Neural crest cell (in vitro differentiated cells): ENCODE data around the gene MXD1. TPM values are rescaled to one million over a fixed set of nuclear protein-coding genes. Genes with fewer than 3 reads are reported as not detected.

Source experiments
- DNase-seq: peaks from one replicate; pipeline ENCODE4 v3.0.0; 2021; ENCODE audit warnings: low read depth, mixed read lengths, low spot score
- H3K27ac Mint-ChIP-seq: one replicate; pipeline ENCODE4 v1.8.0; 2021; ENCODE audit warnings: mild to moderate bottlenecking, mixed read lengths; ENCODE audit not compliant: unreplicated experiment
- H3K27me3 Mint-ChIP-seq: 2 replicates; pipeline ENCODE4 v1.8.0; 2021; ENCODE audit warnings: low read depth, mild to moderate bottlenecking, mixed read lengths
- H3K36me3 Mint-ChIP-seq: 2 replicates; pipeline ENCODE4 v1.8.0; 2021; ENCODE audit warnings: low read depth, mild to moderate bottlenecking, mixed read lengths
- H3K4me1 Mint-ChIP-seq: 2 replicates; pipeline ENCODE4 v1.8.0; 2021; ENCODE audit warnings: mixed read lengths
- H3K4me3 Mint-ChIP-seq: one replicate; pipeline ENCODE4 v1.8.0; 2021; ENCODE audit warnings: mild to moderate bottlenecking, mixed read lengths
- H3K9me3 Mint-ChIP-seq: 2 replicates; pipeline ENCODE4 v1.8.0; 2021; ENCODE audit warnings: mixed read lengths
- CTCF ChIP-seq: fragments of 200-600 bp; sonication (generic); conservative IDR thresholded peaks from 2 replicates; pipeline ENCODE4 v1.5.0; 2021; ENCODE audit warnings: antibody characterized with exemption, mild to moderate bottlenecking
- total RNA-seq: library from RNA; stranded (reverse); gene quantifications from 2 replicates; pipeline ENCODE4 v1.2.1, GENCODE V29; 2021

The MXD1 gene
- total RNA-seq, 1 donor from 2014 or later: 4.9 TPM

- no peaks in the 10 kb centered on the region for H3K9me3 Mint-ChIP-seq
- H3K36me3 Mint-ChIP-seq: no peaks in the 10 kb centered on the region
- peaks cover 4% of the 10 kb centered on the region for H3K27me3 Mint-ChIP-seq
- H3K4me1 Mint-ChIP-seq: peaks cover 16% of the 10 kb centered on the region
- peak; percentile 99 for DNase-seq
- peak overlapping the region; percentile 96 for H3K4me3 Mint-ChIP-seq
- peak; percentile 29 for TF ChIP-seq CTCF
- H3K27ac Mint-ChIP-seq: peak overlapping the region; percentile 98
These were observed 552 bp upstream of the MXD1 start for GRCh38 chr2:69914164-69914949.

GRCh38 chr2:69916106-69916505 lies 1.2 kb downstream of the MXD1 start:
- Mint-ChIP-seq H3K4me1 (peaks cover 16% of the 10 kb centered on the region), H3K4me3 (peak overlapping the region; percentile 79), H3K27me3 (peaks cover 4% of the 10 kb centered on the region), H3K9me3 (no peaks in the 10 kb centered on the region), H3K36me3 (no peaks in the 10 kb centered on the region), H3K27ac (no peak overlapping the region)
- no peak for DNase-seq
- TF ChIP-seq CTCF: no peak

GRCh38 chr2:69917852-69918251 lies 2.9 kb downstream of the MXD1 start:
- Mint-ChIP-seq H3K27ac (no peak overlapping the region), H3K4me3 (no peak overlapping the region), H3K36me3 (no peaks in the 10 kb centered on the region), H3K27me3 (peaks cover 4% of the 10 kb centered on the region), H3K4me1 (peaks cover 13% of the 10 kb centered on the region), H3K9me3 (no peaks in the 10 kb centered on the region)
- DNase-seq: no peak
- TF ChIP-seq CTCF: no peak

GRCh38 chr2:69918401-69918800 lies 3.5 kb downstream of the MXD1 start:
- Mint-ChIP-seq H3K9me3 (no peaks in the 10 kb centered on the region), H3K27me3 (peaks cover 4% of the 10 kb centered on the region), H3K4me3 (no peak overlapping the region), H3K27ac (no peak overlapping the region), H3K36me3 (no peaks in the 10 kb centered on the region), H3K4me1 (peaks cover 13% of the 10 kb centered on the region)
- DNase-seq: no peak
- TF ChIP-seq CTCF: no peak

- no peak for TF ChIP-seq CTCF
- DNase-seq: no peak
- no peak overlapping the region for H3K4me3 Mint-ChIP-seq
- H3K36me3 Mint-ChIP-seq: no peaks in the 10 kb centered on the region
- H3K27me3 Mint-ChIP-seq: no peaks in the 10 kb centered on the region
- no peaks in the 10 kb centered on the region for H3K4me1 Mint-ChIP-seq
- no peaks in the 10 kb centered on the region for H3K9me3 Mint-ChIP-seq
- H3K27ac Mint-ChIP-seq: no peak overlapping the region
These were observed 8.2 kb downstream of the MXD1 start for GRCh38 chr2:69923116-69923515.
